ENCODE data around the gene SET.
"Not testable (repeated sequence)": the region's sequence is repeated elsewhere in the genome, so short reads cannot be mapped to it uniquely, and the experiment has no call there.

The SET gene

DNA sequence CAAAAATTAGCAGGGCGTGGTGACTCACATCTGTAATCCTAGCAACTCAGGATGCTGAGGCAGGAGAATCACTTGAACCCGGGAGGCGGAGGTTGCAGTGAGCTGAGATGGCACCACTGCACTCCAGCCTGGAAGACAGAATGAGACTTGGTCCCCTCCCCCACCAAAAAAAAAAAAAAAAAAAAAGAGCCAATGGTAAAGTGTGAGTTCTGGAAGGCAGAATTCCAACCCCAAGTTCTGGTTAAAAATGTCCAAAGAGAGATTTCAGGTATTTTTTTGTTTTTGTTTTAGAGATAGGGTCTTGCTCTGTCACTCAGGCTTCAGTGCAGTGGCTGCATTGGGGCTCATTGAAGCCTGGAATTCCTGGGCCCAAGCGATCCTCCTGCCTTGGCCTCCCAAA is 1.6 kb upstream of the SET start:
- DNase-seq = no peak

DNA sequence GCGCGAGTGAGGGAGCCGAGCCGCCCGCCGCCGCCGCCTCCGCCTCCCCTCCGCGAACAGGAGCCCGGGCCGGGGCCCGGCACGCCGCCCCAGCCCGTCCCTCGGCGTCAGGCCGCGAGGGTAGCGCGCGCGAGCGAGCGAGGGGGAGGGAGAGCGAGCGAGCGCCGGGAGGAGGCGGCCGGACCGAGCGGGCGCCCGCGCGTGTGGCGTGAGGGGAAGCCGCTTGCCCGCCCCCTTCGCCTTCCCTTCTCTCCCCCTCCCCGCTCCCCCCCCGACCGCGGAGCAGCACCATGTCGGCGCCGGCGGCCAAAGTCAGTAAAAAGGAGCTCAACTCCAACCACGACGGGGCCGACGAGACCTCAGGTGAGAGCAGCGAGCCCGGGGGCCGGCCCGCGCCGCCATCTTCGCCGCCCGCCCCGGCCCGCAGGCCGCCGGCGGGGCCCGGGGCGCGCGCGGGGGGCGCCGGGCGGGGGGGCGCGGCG is 312 bp downstream of the SET start:
- peak; percentile 56 to 72 for DNase-seq

- DNase-seq = peak in 1 of 2 donors; percentile 36
Observed at GRCh38 chr9:128689820-128690683, 1.0 kb downstream of the SET start.

DNA sequence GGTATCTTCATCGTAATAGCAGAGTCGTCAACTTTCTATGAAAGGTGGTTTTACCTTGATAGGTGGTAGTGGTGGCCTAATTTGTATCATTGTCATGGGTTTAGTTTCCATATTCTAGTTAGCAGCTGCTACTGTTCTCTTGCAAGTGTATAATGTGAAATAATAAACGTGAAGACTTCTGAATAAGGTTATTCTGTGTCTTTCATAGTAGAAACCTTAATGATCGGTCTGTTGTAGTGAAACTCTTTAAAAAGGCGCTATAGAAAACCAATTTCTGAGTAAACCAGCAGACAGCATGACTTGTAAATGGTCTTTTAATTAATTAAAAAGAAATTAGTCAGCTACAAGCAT is 1.6 kb downstream of the SET start:
- DNase-seq = no peak

- not testable (repeated sequence) for DNase-seq
Observed at GRCh38 chr9:128693738-128694137, 4.7 kb downstream of the SET start.

- no peak for DNase-seq
Observed at GRCh38 chr9:128694344-128694743, 5.3 kb downstream of the SET start.

DNA sequence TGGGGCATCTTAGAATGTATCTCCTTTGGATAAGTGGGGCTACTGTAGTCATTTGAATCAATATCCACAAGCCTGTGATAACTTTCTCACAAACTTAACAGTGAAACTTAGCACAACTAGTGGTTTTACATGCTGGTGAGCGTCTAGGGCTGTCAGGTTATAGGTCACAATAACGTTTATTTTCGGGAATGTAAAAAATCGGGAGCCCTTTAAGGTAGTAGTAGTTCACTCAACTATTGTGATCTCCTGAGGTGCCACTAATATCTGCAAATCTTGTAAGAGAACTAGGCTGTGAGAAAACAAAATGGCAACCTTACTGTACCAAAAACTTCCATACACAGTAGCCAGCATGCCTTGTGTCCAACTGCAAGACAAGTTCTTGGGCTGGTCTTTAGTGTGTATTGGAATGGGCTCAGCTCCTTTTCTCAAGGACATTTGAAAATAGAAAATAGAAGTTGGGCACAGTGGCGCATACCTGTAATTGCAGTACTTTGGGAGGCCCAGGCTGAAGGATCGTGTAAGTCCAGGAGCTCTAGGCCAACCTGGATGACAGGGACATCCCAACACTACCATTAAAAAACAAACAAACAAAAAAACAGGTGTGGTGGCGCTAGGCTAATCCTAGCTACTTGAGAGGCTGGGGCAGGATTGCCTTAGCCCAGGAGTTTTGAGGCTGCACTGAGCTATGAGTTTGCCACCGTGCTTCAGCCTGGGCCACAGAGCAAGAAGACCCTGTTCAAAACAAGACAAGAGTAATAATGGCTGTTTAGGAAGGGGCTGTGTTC is 8.1 kb downstream of the SET start:
- DNase-seq = no peak

GRCh38 chr9:128699096-128699795 is 10.2 kb downstream of the SET start:
- not testable (repeated sequence) for DNase-seq

DNA sequence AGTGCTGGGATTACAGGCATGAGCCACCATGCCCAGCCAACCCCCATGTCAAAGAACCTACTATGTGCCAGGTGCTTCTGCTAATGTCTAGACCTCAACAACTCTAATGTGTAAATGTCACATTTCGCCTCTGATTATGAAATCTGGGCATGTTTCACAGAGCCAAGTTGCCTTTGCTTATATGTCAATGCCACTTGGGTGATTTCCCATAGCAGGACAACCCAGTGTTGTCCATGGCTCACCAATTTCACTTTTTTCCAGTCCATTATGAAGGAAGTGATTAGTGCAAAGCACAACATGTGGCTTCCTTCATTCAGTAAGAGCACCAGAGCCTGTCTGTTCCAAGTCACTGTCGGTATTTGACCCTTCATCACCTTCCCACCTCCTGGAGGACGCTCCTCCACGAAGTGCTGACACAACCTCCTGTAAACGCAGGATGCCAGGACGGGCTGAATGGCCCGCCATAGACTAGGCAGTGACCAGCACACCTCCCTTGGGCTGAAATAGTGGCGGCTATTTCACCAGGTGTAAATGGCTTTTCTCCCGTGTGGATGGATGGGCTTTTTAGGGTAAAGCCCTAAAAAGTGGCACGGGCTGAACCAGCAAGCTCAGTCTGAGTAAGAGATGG is 12.3 kb downstream of the SET start:
- DNase-seq = no peak

DNA sequence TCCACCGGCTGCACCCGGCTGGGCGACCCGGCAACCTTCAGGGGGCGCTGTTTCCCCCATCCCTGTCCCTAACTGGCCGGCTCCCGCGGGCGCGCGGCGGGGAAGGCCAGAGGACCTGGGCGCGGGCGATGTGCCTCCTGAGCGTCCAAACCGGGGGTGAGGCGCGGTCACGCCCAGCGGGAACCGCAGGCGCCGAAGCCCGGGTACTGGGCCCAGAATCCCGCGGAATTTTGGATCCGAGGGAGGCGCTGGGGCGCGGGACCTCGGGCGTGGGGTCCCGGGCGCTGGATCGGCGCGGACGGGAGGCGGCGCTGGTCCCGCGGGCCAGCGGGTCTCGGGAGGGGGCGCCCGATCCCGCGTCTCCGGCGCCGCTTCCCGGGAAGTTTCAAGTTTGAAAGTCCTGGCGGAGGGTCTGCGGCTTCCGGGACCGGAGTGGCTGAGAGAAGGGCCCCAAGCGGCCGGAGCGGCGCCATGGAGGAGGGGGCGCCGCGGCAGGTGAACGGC is 13.5 kb downstream of the SET start, which contains the start of gene PKN3:
Gene PKN3 (plus strand): TSS at position 59 of the 504 bp plus-strand sequence. CDS start 413 bp downstream, at position 472.
- peak; percentile 14 to 66 for DNase-seq

GRCh38 chr9:128702949-128703615 is 14.1 kb downstream of the SET start:
- DNase-seq = no peak

DNA sequence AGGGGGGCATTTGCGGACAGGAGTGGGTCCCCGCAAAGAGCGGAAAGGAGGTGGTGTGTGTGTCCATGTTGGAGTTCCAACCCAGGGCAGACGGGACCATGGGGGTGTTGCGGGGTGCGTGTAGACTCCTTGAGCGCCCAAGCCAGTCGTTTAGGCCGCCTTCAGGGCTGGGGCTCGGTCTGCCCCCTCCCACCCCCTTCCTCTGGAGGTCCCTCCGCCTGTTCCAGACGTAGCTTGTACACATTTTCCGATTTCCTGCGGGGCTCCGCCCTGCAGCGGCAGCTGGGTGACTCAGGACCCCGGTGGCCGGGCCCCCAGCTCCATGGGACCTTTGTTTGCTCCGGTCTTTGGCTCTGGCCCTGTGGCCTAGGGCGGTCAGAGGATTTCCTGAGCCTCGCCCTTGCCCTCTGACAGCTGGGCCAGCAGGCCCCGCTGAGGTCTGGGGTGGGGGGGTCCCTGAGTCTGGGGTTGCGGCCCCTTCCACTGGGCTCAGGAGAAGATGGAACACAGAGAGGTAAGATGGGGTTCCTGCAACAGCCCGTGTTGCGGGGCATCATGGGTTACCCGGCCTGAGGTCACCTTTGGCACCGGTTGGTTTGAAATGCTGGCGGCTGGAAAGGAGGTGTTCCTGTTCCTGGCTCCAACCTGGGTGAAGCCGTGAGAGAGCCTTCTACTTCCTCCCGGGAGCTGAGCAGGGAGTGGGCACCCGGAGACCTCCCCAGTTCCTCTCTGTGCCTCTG is 14.8 kb downstream of the SET start:
- no peak for DNase-seq

- DNase-seq = no peak
Observed at GRCh38 chr9:128704356-128704670, 15.3 kb downstream of the SET start.

DNA sequence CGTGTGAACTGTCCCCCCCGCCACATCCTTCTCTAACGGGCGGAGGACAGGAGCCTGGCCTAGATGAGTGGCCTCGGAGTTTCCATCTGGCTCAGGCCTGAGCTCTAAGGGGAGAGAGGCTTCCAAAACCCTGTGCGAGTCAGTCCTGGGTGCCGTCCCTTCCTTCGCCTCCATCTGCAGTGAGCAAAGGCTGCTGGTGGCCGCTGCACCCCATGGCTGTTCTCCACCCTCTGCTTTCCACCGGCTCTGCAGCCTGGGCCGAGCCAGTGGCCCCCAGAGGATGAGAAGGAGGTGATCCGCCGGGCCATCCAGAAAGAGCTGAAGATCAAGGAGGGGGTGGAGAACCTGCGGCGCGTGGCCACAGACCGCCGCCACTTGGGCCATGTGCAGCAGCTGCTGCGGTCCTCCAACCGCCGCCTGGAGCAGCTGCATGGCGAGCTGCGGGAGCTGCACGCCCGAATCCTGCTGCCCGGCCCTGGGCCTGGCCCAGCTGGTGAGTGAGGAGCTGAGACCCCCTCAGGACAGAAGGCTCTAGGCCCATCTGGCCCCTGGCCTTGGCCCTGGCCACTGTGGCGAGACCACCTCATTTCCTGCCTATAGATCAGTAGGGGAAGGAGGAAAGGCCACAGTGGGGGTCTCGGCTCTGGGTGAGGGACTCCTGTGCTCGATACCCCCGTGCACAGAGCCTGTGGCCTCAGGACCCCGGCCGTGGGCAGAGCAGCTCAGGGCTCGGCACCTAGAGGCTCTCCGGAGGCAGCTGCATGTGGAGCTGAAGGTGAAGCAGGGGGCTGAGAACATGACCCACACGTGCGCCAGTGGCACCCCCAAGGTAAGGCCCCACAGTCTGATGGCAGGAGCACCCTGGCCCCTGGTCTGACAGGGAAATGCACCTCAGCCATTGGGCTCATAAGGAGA is 16.3 kb downstream of the SET start:
- DNase-seq = no peak

- DNase-seq = no peak
Observed at GRCh38 chr9:128706045-128706444, 17.0 kb downstream of the SET start.

GRCh38 chr9:128706671-128707381 is 17.8 kb downstream of the SET start:
- no peak for DNase-seq

DNA sequence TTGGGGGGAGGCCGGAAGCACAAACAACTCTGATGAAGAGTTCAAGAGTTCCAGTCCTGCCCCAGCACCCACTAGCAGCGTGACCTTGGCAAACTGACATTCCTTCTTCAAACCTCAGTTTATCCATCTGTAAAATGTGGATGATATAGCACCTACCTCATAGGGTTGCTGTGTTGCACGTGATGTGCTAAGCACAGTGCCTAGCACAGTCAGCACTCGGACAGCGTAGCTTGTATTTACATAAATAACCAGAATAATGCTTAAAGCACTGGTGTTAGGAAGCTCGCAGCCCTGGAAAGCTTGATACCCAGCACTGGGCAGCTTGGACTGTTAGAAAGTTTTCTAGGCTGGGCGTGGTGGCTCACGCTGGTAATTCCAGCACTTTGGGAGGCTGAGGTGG is 18.4 kb downstream of the SET start:
- no peak for DNase-seq

- DNase-seq = no peak
Observed at GRCh38 chr9:128712451-128713410, 23.7 kb downstream of the SET start.

All from hippocampal formation (tissue), 2 donors.